WTC11 (cell line): Measurements from ENCODE around the gene PTPDC1. TPM values are rescaled to one million over a fixed set of nuclear protein-coding genes. Genes with fewer than 3 reads are reported as not detected.
A peak's percentile ranks its signal among the peaks of the same experiment; 100 is the strongest.
"Not testable (repeated sequence)": the region's sequence is repeated elsewhere in the genome, so short reads cannot be mapped to it uniquely, and the experiment has no call there.

ENCODE experiments used
- ATAC-seq: fragments of 200-7000 bp; cut with Tn5 transposase; 2 replicates; pipeline ENCODE4 v1.10.0; 2021; ENCODE audit warnings: mild to moderate bottlenecking, moderate library complexity
- CTCF ChIA-PET: fragments of 300-600 bp; sonication (Branson Sonifier 250); formaldehyde crosslinking; loops from one replicate; lab custom pipeline; 2021; ENCODE audit warnings: antibody characterized with exemption; lab: Charles Lee
- POLR2A ChIA-PET: fragments of 350-600 bp; sonication (Branson Sonifier 250); formaldehyde crosslinking; loops from one replicate; lab custom pipeline; 2021; ENCODE audit warnings: antibody characterized with exemption; lab: Charles Lee
- DNase-seq: peaks from one replicate; pipeline ENCODE4 v3.0.0; 2021; ENCODE audit warnings: low spot score
- H3K27ac Mint-ChIP-seq: 2 replicates; pipeline ENCODE4 v1.8.0; 2021; ENCODE audit warnings: mixed read lengths
- H3K27me3 Mint-ChIP-seq: 2 replicates; pipeline ENCODE4 v1.8.0; 2021; ENCODE audit warnings: low read depth, mild to moderate bottlenecking, moderate library complexity, mixed read lengths
- H3K36me3 Mint-ChIP-seq: 2 replicates; pipeline ENCODE4 v1.8.0; 2021; ENCODE audit warnings: mixed read lengths
- H3K4me1 Mint-ChIP-seq: 2 replicates; pipeline ENCODE4 v1.8.0; 2022; ENCODE audit warnings: mixed read lengths
- H3K4me3 Mint-ChIP-seq: 2 replicates; pipeline ENCODE4 v1.8.0; 2021; ENCODE audit warnings: mild to moderate bottlenecking, moderate library complexity, mixed read lengths
- H3K9me3 Mint-ChIP-seq: 2 replicates; pipeline ENCODE4 v1.8.0; 2021; ENCODE audit warnings: mixed read lengths
- E2F1 ChIP-seq: sonication (generic); formaldehyde crosslinking; IDR thresholded peaks from 2 replicates; pipeline ENCODE4 v1.8.0; 2022; ENCODE audit warnings: mild to moderate bottlenecking, missing genetic modification reagents
- FOXJ3 ChIP-seq: sonication (generic); formaldehyde crosslinking; IDR thresholded peaks from 2 replicates; pipeline ENCODE4 v1.9.0; 2021; ENCODE audit warnings: missing genetic modification reagents, mild to moderate bottlenecking, borderline replicate concordance
- GABPB1 ChIP-seq: sonication (generic); formaldehyde crosslinking; IDR thresholded peaks from 2 replicates; pipeline ENCODE4 v1.8.1; 2023; ENCODE audit warnings: mild to moderate bottlenecking, missing genetic modification reagents
- HMGA2 ChIP-seq: fragments of 250-450 bp; sonication (Bioruptor Pico); IDR thresholded peaks from 2 replicates; pipeline ENCODE4 v1.4.0; 2021; ENCODE audit warnings: mild to moderate bottlenecking, moderate library complexity
- IRF1 ChIP-seq: sonication (generic); formaldehyde crosslinking; IDR thresholded peaks from 2 replicates; pipeline ENCODE4 v1.8.0; 2023; ENCODE audit warnings: missing genetic modification reagents
- NFATC4 ChIP-seq: fragments of 250-450 bp; sonication (Bioruptor Pico); IDR thresholded peaks from 2 replicates; pipeline ENCODE4 v1.9.0; 2021; ENCODE audit warnings: mild to moderate bottlenecking
- NFE2L1 ChIP-seq: sonication (generic); formaldehyde crosslinking; IDR thresholded peaks from 2 replicates; pipeline ENCODE4 v1.8.1; 2023; ENCODE audit warnings: missing genetic modification reagents
- PRDM15 ChIP-seq: sonication (generic); formaldehyde crosslinking; IDR thresholded peaks from 2 replicates; pipeline ENCODE4 v1.8.0; 2022; ENCODE audit warnings: missing genetic modification reagents
- PREB ChIP-seq: sonication (generic); formaldehyde crosslinking; IDR thresholded peaks from 2 replicates; pipeline ENCODE4 v1.8.1; 2022; ENCODE audit warnings: mild to moderate bottlenecking, missing genetic modification reagents, moderate library complexity, borderline replicate concordance
- SP1 ChIP-seq: sonication (generic); formaldehyde crosslinking; conservative IDR thresholded peaks from 2 replicates; pipeline ENCODE4 v1.8.1; 2022; ENCODE audit warnings: missing genetic modification reagents
- USF1 ChIP-seq: sonication (generic); formaldehyde crosslinking; IDR thresholded peaks from 2 replicates; pipeline ENCODE4 v1.8.0; 2022; ENCODE audit warnings: mild to moderate bottlenecking, missing genetic modification reagents
- ZNF121 ChIP-seq: sonication (generic); formaldehyde crosslinking; IDR thresholded peaks from 2 replicates; pipeline ENCODE4 v1.8.0; 2023; ENCODE audit warnings: missing genetic modification reagents
- ZNF317 ChIP-seq: sonication (generic); formaldehyde crosslinking; IDR thresholded peaks from 2 replicates; pipeline ENCODE4 v1.8.1; 2023; ENCODE audit warnings: low read depth, mild to moderate bottlenecking, moderate library complexity, missing genetic modification reagents, borderline replicate concordance
- ZNF425 ChIP-seq: fragments of 250-450 bp; sonication (Bioruptor Pico); conservative IDR thresholded peaks from 2 replicates; pipeline ENCODE4 v1.9.0; 2021; ENCODE audit warnings: mild to moderate bottlenecking
- total RNA-seq: library from RNA; stranded (reverse); gene quantifications from 3 replicates; pipeline ENCODE4 v1.2.3, GENCODE V29; 2021

Gene PTPDC1
- total RNA-seq, 1 experiment from 2014 or later: 9.2 TPM

- TF ChIP-seq IRF1 (CRISPR knock-in tag) (no peak), NFE2L1 (no peak), SP1 (no peak)
Measured at GRCh38 chr9:94112716-94113465, 28.6 kb downstream of the PTPDC1 start (continued).

- H3K27me3 Mint-ChIP-seq, CTCF ChIA-PET, ATAC-seq, POLR2A ChIA-PET, H3K36me3 Mint-ChIP-seq, H3K4me3 Mint-ChIP-seq, DNase-seq, H3K4me1 Mint-ChIP-seq, H3K27ac Mint-ChIP-seq: not testable (repeated sequence)
- peaks cover 24% of the 10 kb centered on the region for H3K9me3 Mint-ChIP-seq
Measured at GRCh38 chr9:94120088-94120487, 35.8 kb downstream of the PTPDC1 start.

- DNase-seq (no peak), ATAC-seq (no peak)
- CTCF ChIA-PET: interaction anchor here (1.0 kb wide), 1 partner anchor 40 kb away, joined by 3 read pairs; no protein-coding TSS in a partner anchor
- H3K27ac Mint-ChIP-seq: no peak overlapping the region
- H3K36me3 Mint-ChIP-seq: peaks cover 8% of the 10 kb centered on the region
- POLR2A ChIA-PET: no interaction called here
- peaks cover 30% of the 10 kb centered on the region for H3K9me3 Mint-ChIP-seq
- peaks cover 4% of the 10 kb centered on the region for H3K4me1 Mint-ChIP-seq
- no peaks in the 10 kb centered on the region; the same call in 1 of the 2 replicates for H3K27me3 Mint-ChIP-seq
- TF ChIP-seq ZNF121 (peak; percentile 62), HMGA2 (no peak)
- H3K4me3 Mint-ChIP-seq: no peak overlapping the region
Measured at GRCh38 chr9:94120854-94121376, 36.7 kb downstream of the PTPDC1 start.

- Mint-ChIP-seq H3K9me3 (peaks cover 73% of the 10 kb centered on the region), H3K27ac (no peak overlapping the region), H3K4me1 (no peaks in the 10 kb centered on the region), H3K36me3 (peaks cover 46% of the 10 kb centered on the region), H3K4me3 (no peak overlapping the region), H3K27me3 (peaks cover 12% of the 10 kb centered on the region)
- TF ChIP-seq GABPB1 (CRISPR knock-in tag) (no peak), FOXJ3 (CRISPR knock-in tag) (no peak), ZNF425 (CRISPR knock-in tag) (no peak), PRDM15 (no peak), USF1 (CRISPR knock-in tag) (no peak), ZNF317 (no peak), NFATC4 (CRISPR knock-in tag) (no peak), E2F1 (CRISPR knock-in tag) (no peak), PREB (CRISPR knock-in tag) (no peak)
- POLR2A ChIA-PET: no interaction called here
- no peak for DNase-seq
- CTCF ChIA-PET: no interaction called here
- ATAC-seq: no peak
Measured at GRCh38 chr9:94126844-94127243, 42.6 kb downstream of the PTPDC1 start.
